Measurements from ENCODE around the gene SP5.

SP5 gene

DNA sequence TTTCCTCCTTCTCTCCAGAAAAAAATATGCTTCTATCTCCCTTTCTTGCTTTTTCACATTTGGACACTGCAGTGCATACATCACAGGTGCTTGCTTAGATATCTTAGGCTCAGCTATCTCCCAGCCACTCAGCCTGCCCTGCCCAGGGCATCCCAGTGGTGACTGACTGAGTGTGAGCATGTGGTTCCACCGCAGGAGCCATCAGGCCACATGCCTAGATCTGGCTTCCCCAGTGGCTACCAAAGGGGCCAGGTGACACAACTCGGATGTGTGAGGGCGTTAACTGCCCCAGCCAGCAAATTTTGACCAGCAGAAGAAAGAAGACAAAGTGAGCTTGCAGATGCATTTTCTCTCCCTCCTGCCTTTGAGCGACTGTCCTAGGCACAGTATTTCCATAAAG is 25.5 kb downstream of the SP5 start:
- no peaks in the 10 kb centered on the region for H3K79me2 ChIP-seq (ENCODE audit: control insufficient read depth, low read length)
- no peaks in the 10 kb centered on the region for H4K20me1 ChIP-seq (ENCODE audit: control insufficient read depth, insufficient read depth, low read depth, low read length)
- H3K9me2 ChIP-seq (replicated peaks; ENCODE audit: control insufficient read depth, low read length), result no peaks in the 10 kb centered on the region
- no peak overlapping the region for H3K27ac ChIP-seq (ENCODE audit: low read depth, low read length)
- TF ChIP-seq CTCF (IDR thresholded peaks at IDR 0.05; ENCODE audit: low read depth, low read length, poor library complexity, severe bottlenecking) (no peak), EZH2phosphoT487 (IDR thresholded peaks at IDR 0.05; ENCODE audit: borderline replicate concordance, low read length) (no peak)
- H3K27me3 ChIP-seq (ENCODE audit: control insufficient read depth, low read length), result peaks cover 6% of the 10 kb centered on the region; the same call in 1 of the 2 replicates
- H3F3A ChIP-seq (ENCODE audit: control insufficient read depth, insufficient read depth), result no peaks in the 10 kb centered on the region
- H3K4me1 ChIP-seq (ENCODE audit: control insufficient read depth, low read length), result no peaks in the 10 kb centered on the region
- no peaks in the 10 kb centered on the region for H3K9me3 ChIP-seq (ENCODE audit: control insufficient read depth, insufficient read depth, low read length)
- no peak overlapping the region for H3K4me2 ChIP-seq (ENCODE audit: low read length)
- H3K36me3 ChIP-seq (ENCODE audit: control insufficient read depth, low read length), result no peaks in the 10 kb centered on the region
- H3K4me3 ChIP-seq (ENCODE audit: low read length), result no peak overlapping the region

DNA sequence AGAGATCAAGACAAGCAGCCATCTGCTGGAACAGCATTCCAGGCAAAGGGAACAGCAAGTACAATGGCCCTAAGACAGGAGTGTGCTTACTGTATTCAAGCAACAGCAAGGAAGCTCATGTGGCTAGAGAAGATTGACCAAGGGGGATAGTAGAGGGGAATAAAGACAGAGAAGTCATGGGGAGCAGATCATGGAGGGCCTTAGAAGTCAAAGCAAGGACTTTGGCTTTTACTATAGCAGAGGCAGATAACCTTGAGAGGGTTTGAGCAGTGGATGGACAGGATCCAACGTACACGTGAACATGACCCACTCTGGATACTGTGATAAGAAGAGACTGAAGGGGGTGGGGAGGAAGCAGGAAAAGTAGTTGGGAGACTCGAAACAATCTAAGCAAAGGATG is 26.9 kb downstream of the SP5 start:
- no peak overlapping the region for H3K4me3 ChIP-seq (ENCODE audit: low read length)
- TF ChIP-seq EZH2phosphoT487 (IDR thresholded peaks at IDR 0.05; ENCODE audit: borderline replicate concordance, low read length) (no peak), CTCF (IDR thresholded peaks at IDR 0.05; ENCODE audit: low read depth, low read length, poor library complexity, severe bottlenecking) (no peak)
- no peak overlapping the region for H3K4me2 ChIP-seq (ENCODE audit: low read length)
- no peaks in the 10 kb centered on the region for H3K79me2 ChIP-seq (ENCODE audit: control insufficient read depth, low read length)
- H3K27me3 ChIP-seq (ENCODE audit: control insufficient read depth, low read length), result 0 out of 2 replicates have a peak, but pooled peaks cover 4% of the 10 kb centered on the region
- no peaks in the 10 kb centered on the region for H3K36me3 ChIP-seq (ENCODE audit: control insufficient read depth, low read length)
- no peaks in the 10 kb centered on the region for H3K9me2 ChIP-seq (replicated peaks; ENCODE audit: control insufficient read depth, low read length)
- no peaks in the 10 kb centered on the region for H3F3A ChIP-seq (ENCODE audit: control insufficient read depth, insufficient read depth)
- no peaks in the 10 kb centered on the region for H3K4me1 ChIP-seq (ENCODE audit: control insufficient read depth, low read length)
- no peaks in the 10 kb centered on the region for H4K20me1 ChIP-seq (ENCODE audit: control insufficient read depth, insufficient read depth, low read depth, low read length)
- no peaks in the 10 kb centered on the region for H3K9me3 ChIP-seq (ENCODE audit: control insufficient read depth, insufficient read depth, low read length)
- no peak overlapping the region for H3K27ac ChIP-seq (ENCODE audit: low read depth, low read length)

GRCh38 chr2:170742896-170743529 is 27.9 kb downstream of the SP5 start:
- Histone ChIP-seq H3K9me2 (replicated peaks; ENCODE audit: control insufficient read depth, low read length) (no peaks in the 10 kb centered on the region), H4K20me1 (ENCODE audit: control insufficient read depth, insufficient read depth, low read depth, low read length) (no peaks in the 10 kb centered on the region), H3F3A (ENCODE audit: control insufficient read depth, insufficient read depth) (no peaks in the 10 kb centered on the region), H3K27ac (ENCODE audit: low read depth, low read length) (no peak overlapping the region), H3K4me1 (ENCODE audit: control insufficient read depth, low read length) (no peaks in the 10 kb centered on the region), H3K4me3 (ENCODE audit: low read length) (no peak overlapping the region), H3K27me3 (ENCODE audit: control insufficient read depth, low read length) (peaks cover 12% of the 10 kb centered on the region), H3K36me3 (ENCODE audit: control insufficient read depth, low read length) (no peaks in the 10 kb centered on the region), H3K4me2 (ENCODE audit: low read length) (no peak overlapping the region), H3K9me3 (ENCODE audit: control insufficient read depth, insufficient read depth, low read length) (no peaks in the 10 kb centered on the region), H3K79me2 (ENCODE audit: control insufficient read depth, low read length) (no peaks in the 10 kb centered on the region)
- TF ChIP-seq CTCF (IDR thresholded peaks at IDR 0.05; ENCODE audit: low read depth, low read length, poor library complexity, severe bottlenecking), result no peak
- no peak for TF ChIP-seq EZH2phosphoT487 (IDR thresholded peaks at IDR 0.05; ENCODE audit: borderline replicate concordance, low read length)

Data from DOHH2 (cell line).